ENCODE data around the gene TBX20.
"Not testable (repeated sequence)": the region's sequence is repeated elsewhere in the genome, so short reads cannot be mapped to it uniquely, and the experiment has no call there.

The TBX20 gene

DNA sequence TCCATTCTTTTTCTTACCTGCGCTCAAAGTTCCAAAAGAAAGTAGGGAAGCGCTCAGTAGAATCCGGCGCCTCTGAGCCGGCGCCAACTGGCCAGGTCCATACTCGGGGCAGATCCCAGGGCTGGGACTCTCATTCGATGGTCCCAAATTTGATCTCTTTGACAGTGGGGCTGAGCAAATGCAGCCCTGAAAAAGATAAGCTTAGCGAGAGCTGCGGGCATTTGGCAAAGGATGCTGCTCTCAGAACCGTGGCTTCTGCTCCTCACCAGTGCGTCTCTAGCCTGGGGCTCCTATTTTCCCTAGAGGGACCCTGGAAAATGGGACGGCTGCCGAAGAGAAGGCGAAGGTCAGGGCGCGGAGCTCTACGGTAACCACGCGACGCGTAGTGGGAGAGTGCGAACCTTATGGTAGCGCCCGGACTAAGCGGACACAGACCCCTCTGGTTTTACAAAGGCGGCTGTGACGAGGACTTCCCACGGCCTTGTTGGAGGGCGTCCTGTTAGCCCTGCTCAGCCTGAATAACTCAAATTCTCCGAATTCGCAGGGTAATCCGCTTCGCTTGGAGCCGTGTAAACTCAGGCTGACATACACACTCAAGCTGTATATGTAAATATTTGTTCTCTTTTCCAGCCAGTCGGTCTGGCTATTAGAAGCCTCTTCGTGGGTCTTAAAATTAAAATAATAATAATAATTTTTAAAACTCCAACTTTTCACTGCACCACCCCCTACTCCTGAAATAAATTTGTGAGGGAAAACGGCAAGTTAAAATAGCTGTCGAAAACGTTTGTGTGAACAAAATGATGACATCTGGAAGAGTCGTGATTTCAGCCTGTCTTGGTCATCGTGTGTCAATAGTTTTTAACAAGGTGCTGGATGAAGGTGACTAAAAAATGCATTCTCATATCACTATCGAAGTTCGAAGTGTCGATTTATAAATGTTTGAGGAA, 869 bp upstream of the TBX20 start:
- no peak for DNase-seq

- DNase-seq: no peak
Observed at GRCh38 chr7:35253460-35253709, 515 bp downstream of the TBX20 start.

GRCh38 chr7:35252612-35253459, 1.1 kb downstream of the TBX20 start:
- DNase-seq: no peak

- no peak for DNase-seq
Observed at GRCh38 chr7:35251606-35252310, 2.1 kb downstream of the TBX20 start.

GRCh38 chr7:35250941-35251340, 3.0 kb downstream of the TBX20 start:
- DNase-seq: no peak

- DNase-seq: no peak
Observed at GRCh38 chr7:35250452-35250851, 3.4 kb downstream of the TBX20 start.

- DNase-seq: peak; percentile 71 to 72
Observed at GRCh38 chr7:35249537-35249907, 4.4 kb downstream of the TBX20 start.

- peak; percentile 9 to 61 for DNase-seq
Observed at GRCh38 chr7:35248576-35249536, 5.0 kb downstream of the TBX20 start.

DNA sequence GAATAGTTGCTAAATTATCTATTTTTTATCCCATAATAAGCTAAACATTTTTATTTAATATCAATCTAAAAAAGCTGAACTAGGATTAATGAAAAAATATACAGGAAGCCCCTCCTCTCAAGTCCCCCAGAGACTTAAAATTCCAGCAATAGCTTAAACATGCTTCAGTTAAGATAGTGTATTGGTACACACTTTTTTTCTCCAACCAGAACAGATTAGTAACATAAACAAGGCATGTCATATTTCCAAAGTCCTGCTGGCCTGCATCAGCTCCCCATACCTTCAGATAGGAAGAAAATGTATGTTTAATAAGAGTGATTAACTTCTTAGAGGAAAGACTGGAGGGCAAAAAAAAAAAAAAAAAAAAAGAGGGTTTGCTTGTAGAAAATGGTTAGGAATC, 7.1 kb downstream of the TBX20 start:
- no peak for DNase-seq

DNA sequence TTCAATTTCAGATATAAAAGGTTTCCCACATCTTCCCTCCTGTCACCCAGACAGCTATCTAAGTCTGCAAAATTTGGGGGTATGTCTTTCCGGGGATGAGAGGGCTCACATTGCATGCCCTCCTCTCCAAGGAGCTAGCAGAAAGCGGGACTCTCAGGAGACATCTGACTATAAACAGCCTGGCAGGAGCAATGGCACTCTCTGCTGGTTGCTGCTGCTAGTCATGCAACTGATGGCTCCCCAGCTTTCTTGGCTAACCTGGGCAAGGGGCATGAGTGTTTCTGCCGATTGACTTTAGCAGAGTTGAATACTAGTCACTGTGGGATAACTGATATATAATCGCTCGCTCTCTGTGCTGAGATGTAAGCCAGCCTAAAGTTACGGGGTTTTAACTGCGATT, 12.0 kb downstream of the TBX20 start:
- DNase-seq: no peak

DNA sequence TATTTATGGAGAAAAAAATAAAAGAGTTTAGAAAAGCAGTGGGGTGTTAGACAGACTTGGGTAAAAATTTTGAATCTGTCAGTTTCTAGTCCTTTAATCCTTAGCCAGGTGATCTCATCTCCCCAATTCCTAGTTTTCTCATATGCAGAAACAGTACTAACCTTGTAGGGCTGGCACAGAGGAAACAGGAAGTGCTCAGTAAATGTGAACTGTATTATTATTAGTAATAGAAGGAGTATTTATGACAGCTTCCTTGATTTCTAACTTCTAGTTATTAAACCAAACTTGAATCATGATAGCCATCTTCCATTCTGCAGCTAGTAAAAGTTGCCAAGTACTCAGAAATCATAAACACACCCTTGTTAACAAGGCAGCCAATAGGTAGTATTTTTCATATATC, 12.5 kb downstream of the TBX20 start:
- no peak for DNase-seq

GRCh38 chr7:35241008-35241407, 12.9 kb downstream of the TBX20 start:
- DNase-seq: not testable (repeated sequence)

- DNase-seq: not testable (repeated sequence)
Observed at GRCh38 chr7:35238456-35238855, 15.4 kb downstream of the TBX20 start.

- no peak for DNase-seq
Observed at GRCh38 chr7:35232994-35233393, 20.9 kb downstream of the TBX20 start.

GRCh38 chr7:35231221-35231620, 22.7 kb downstream of the TBX20 start:
- DNase-seq: not testable (repeated sequence)

DNA sequence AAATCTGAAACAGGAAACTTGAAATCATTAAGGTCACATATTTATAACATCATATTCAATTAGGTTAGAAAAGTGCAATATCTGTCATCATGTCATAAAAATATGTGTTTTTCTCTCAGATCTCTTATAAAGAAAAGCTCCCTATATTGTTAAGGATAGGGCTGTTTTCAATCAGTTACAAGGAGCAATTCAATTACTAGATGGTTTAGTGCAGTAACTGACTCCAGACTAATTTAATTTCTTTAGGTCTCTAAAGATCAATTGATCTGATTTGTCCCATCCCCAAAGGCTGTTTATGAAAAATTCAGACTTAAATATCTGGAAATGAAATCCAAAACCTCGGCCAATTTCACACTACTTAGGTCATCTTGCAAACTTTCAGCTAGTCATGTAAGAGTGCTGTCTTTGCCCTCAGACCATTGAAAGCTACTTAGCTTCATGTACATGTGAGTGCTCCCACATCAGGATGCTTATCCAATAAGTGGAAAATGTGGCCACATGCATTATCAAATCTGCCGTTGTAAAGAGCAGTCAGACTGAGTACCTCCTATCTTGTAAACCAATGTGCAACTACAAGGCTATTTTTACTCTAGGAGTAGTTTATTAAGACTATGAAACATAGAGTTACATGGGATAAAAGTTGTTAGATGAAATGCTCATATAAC, 24.7 kb downstream of the TBX20 start:
- not testable (repeated sequence) for DNase-seq

GRCh38 chr7:35228496-35229051, 25.3 kb downstream of the TBX20 start:
- not testable (repeated sequence) for DNase-seq

GRCh38 chr7:35227438-35227837, 26.5 kb downstream of the TBX20 start:
- DNase-seq: not testable (repeated sequence)

GRCh38 chr7:35222445-35222844, 31.5 kb downstream of the TBX20 start:
- not testable (repeated sequence) for DNase-seq

GRCh38 chr7:35220176-35220575, 33.7 kb downstream of the TBX20 start:
- not testable (repeated sequence) for DNase-seq

DNA sequence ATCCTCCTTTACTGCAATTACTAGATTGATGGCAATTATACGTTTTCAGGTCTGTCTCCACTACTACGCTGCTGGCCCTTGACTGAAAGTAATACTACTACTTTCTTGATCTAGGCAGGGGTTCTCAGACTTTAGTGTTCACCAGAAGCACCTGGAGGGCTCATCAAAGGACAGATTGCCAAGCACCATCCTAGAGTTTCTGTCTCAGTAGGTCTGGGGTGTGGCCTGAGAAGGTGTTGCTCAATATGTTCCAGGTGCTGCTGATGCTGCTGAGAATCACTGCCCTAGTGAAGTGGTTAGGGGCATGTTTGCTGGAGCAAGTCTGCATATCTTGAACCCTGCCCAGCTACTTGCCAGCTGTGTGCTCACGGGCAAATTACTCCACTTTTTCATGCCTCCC, 37.9 kb downstream of the TBX20 start:
- DNase-seq: not testable (repeated sequence)

All from NCI-H526 (cell line).